HEK293 (cell line): ENCODE measurements around the gene WTAP.

Source experiments
- FEZF1 ChIP-seq: fragments of 450-650 bp; formaldehyde crosslinking; IDR thresholded peaks from 2 replicates; pipeline ENCODE4 v1.5.1; 2016; ENCODE audit warnings: missing biosample characterization, missing genetic modification characterization
- HOXC10 ChIP-seq: sonication (generic); formaldehyde crosslinking; IDR thresholded peaks from 2 replicates; pipeline ENCODE4 v1.8.1; 2023; ENCODE audit warnings: mild to moderate bottlenecking, missing genetic modification reagents
- HOXD13 ChIP-seq: sonication (generic); formaldehyde crosslinking; IDR thresholded peaks from 2 replicates; pipeline ENCODE4 v1.8.0; 2022; ENCODE audit warnings: missing genetic modification reagents, borderline replicate concordance
- KLF10 ChIP-seq: fragments of 450-650 bp; IDR thresholded peaks from 2 replicates; pipeline ENCODE4 v1.5.1; 2018; ENCODE audit warnings: missing biosample characterization, mild to moderate bottlenecking, missing genetic modification characterization
- MZF1 ChIP-seq: fragments of 450-650 bp; formaldehyde crosslinking; IDR thresholded peaks from 2 replicates; pipeline ENCODE4 v1.5.1; 2017; ENCODE audit warnings: missing biosample characterization, missing genetic modification characterization, borderline replicate concordance
- OSR2 ChIP-seq: fragments of 450-650 bp; formaldehyde crosslinking; IDR thresholded peaks from 2 replicates; pipeline ENCODE4 v1.5.1; 2016; ENCODE audit warnings: missing biosample characterization, missing genetic modification characterization
- PRDM10 ChIP-seq: fragments of 450-650 bp; formaldehyde crosslinking; IDR thresholded peaks from 2 replicates; pipeline ENCODE4 v1.5.1; 2016; ENCODE audit warnings: missing biosample characterization, missing genetic modification characterization
- YY1 ChIP-seq: fragments of 450-650 bp; formaldehyde crosslinking; IDR thresholded peaks from 2 replicates; pipeline ENCODE4 v1.5.1; 2018; ENCODE audit warnings: missing biosample characterization, missing genetic modification characterization
- YY2 ChIP-seq: fragments of 450-650 bp; formaldehyde crosslinking; IDR thresholded peaks from 2 replicates; pipeline ENCODE4 v1.5.1; 2016; ENCODE audit warnings: missing biosample characterization, missing genetic modification characterization
- ZBTB26 ChIP-seq: fragments of 450-650 bp; formaldehyde crosslinking; optimal IDR thresholded peaks from 2 replicates; pipeline ENCODE3; 2016; ENCODE audit warnings: missing biosample characterization, mild to moderate bottlenecking, missing genetic modification characterization
- ZNF114 ChIP-seq: fragments of 450-650 bp; formaldehyde crosslinking; IDR thresholded peaks from 2 replicates; pipeline ENCODE4 v1.5.0; 2017; ENCODE audit warnings: missing biosample characterization, missing genetic modification characterization
- ZNF184 ChIP-seq: fragments of 450-650 bp; IDR thresholded peaks from 2 replicates; pipeline ENCODE4 v1.5.1; 2018; ENCODE audit warnings: missing biosample characterization, mild to moderate bottlenecking, missing genetic modification characterization
- ZNF24 ChIP-seq: fragments of 450-650 bp; formaldehyde crosslinking; IDR thresholded peaks from 2 replicates; pipeline ENCODE4 v1.5.1; 2016; ENCODE audit warnings: missing biosample characterization, missing genetic modification characterization
- ZNF26 ChIP-seq: fragments of 450-650 bp; formaldehyde crosslinking; IDR thresholded peaks from 2 replicates; pipeline ENCODE4 v1.5.1; 2016; ENCODE audit warnings: missing biosample characterization, missing genetic modification characterization
- ZNF266 ChIP-seq: fragments of 450-650 bp; formaldehyde crosslinking; IDR thresholded peaks from 2 replicates; pipeline ENCODE4 v1.5.1; 2016; ENCODE audit warnings: missing biosample characterization, missing genetic modification characterization, low read depth
- ZNF366 ChIP-seq: fragments of 450-650 bp; formaldehyde crosslinking; conservative IDR thresholded peaks from 2 replicates; pipeline ENCODE4 v1.5.1; 2016; ENCODE audit warnings: missing biosample characterization, missing genetic modification characterization
- ZNF37A ChIP-seq: fragments of 450-650 bp; IDR thresholded peaks from 2 replicates; pipeline ENCODE4 v1.5.1; 2018; ENCODE audit warnings: missing biosample characterization, missing genetic modification characterization
- ZNF433 ChIP-seq: fragments of 450-650 bp; formaldehyde crosslinking; IDR thresholded peaks from 2 replicates; pipeline ENCODE4 v1.5.1; 2016; ENCODE audit warnings: missing biosample characterization, missing genetic modification characterization, low read depth
- ZNF473 ChIP-seq: fragments of 450-650 bp; formaldehyde crosslinking; IDR thresholded peaks from 2 replicates; pipeline ENCODE4 v1.5.1; 2017; ENCODE audit warnings: missing biosample characterization, missing genetic modification characterization
- ZNF596 ChIP-seq: fragments of 450-650 bp; IDR thresholded peaks from 2 replicates; pipeline ENCODE4 v1.5.0; 2018; ENCODE audit warnings: missing biosample characterization, mild to moderate bottlenecking, missing genetic modification characterization, moderate library complexity
- ZNF600 ChIP-seq: fragments of 450-650 bp; formaldehyde crosslinking; IDR thresholded peaks from 2 replicates; pipeline ENCODE4 v1.5.1; 2016; ENCODE audit warnings: missing biosample characterization, missing genetic modification characterization
- ZNF623 ChIP-seq: fragments of 450-650 bp; formaldehyde crosslinking; IDR thresholded peaks from 2 replicates; pipeline ENCODE4 v1.5.1; 2016; ENCODE audit warnings: missing biosample characterization, missing genetic modification characterization
- ZNF670 ChIP-seq: fragments of 450-650 bp; formaldehyde crosslinking; IDR thresholded peaks from 2 replicates; pipeline ENCODE4 v1.5.1; 2016; ENCODE audit warnings: missing biosample characterization, missing genetic modification characterization, low read depth
- ZNF692 ChIP-seq: fragments of 450-650 bp; formaldehyde crosslinking; IDR thresholded peaks from 2 replicates; pipeline ENCODE4 v1.5.1; 2016; ENCODE audit warnings: missing biosample characterization, missing genetic modification characterization
- ZNF704 ChIP-seq: fragments of 450-650 bp; formaldehyde crosslinking; IDR thresholded peaks from 2 replicates; pipeline ENCODE4 v1.5.1; 2016; ENCODE audit warnings: missing biosample characterization, missing genetic modification characterization
- ZSCAN5A ChIP-seq: fragments of 450-650 bp; formaldehyde crosslinking; IDR thresholded peaks from 2 replicates; pipeline ENCODE4 v1.5.1; 2016; ENCODE audit warnings: missing biosample characterization, missing genetic modification characterization

WTAP gene

GRCh38 chr6:159701413-159701999 lies 25.8 kb upstream of the WTAP start (continued):
- peak; percentile 91 for TF ChIP-seq ZNF692
- TF ChIP-seq ZNF596 (tag by site-specific recombination) = no peak
- no peak for TF ChIP-seq OSR2
- peak; percentile 63; the same call in 1 of the 2 replicates for TF ChIP-seq KLF10 (tag by site-specific recombination)
- TF ChIP-seq ZSCAN5A (tag by site-specific recombination) = no peak
- peak; percentile 95 for TF ChIP-seq MZF1 (tag by site-specific recombination)
- TF ChIP-seq ZNF37A (tag by site-specific recombination) = 0 out of 2 replicates have a peak, but pooled peaks have one; percentile 11
- no peak for TF ChIP-seq HOXC10 (CRISPR knock-in tag)
- peak; percentile 74 for TF ChIP-seq ZNF184
- peak; percentile 92 for TF ChIP-seq PRDM10
- TF ChIP-seq ZNF366 (tag by site-specific recombination) = peak; percentile 94
- TF ChIP-seq HOXD13 (CRISPR knock-in tag) = no peak
- peak; percentile 75; the same call in 1 of the 2 replicates for TF ChIP-seq ZNF24
- no peak for TF ChIP-seq ZNF670
- TF ChIP-seq ZNF600 (tag by site-specific recombination) = 0 out of 2 replicates have a peak, but pooled peaks have one; percentile 21
- no peak for TF ChIP-seq ZNF473 (tag by site-specific recombination)
- no peak for TF ChIP-seq ZBTB26 (tag by site-specific recombination)
- no peak for TF ChIP-seq ZNF26 (tag by site-specific recombination)
- no peak for TF ChIP-seq YY1 (tag by site-specific recombination)
- peak; percentile 34 for TF ChIP-seq ZNF623 (tag by site-specific recombination)
- no peak for TF ChIP-seq ZNF704 (tag by site-specific recombination)
- no peak for TF ChIP-seq FEZF1 (tag by site-specific recombination)
- no peak for TF ChIP-seq YY2 (tag by site-specific recombination)
- no peak for TF ChIP-seq ZNF114 (tag by site-specific recombination)
- TF ChIP-seq ZNF266 (tag by site-specific recombination) = no peak
- no peak for TF ChIP-seq ZNF433 (tag by site-specific recombination)
